Gastroesophageal sphincter (tissue), 4 donors: Measurements from ENCODE around the gene TSEN34. TPM values are rescaled to one million over a fixed set of nuclear protein-coding genes. Genes with fewer than 3 reads are reported as not detected.
"Not testable (repeated sequence)": the region's sequence is repeated elsewhere in the genome, so short reads cannot be mapped to it uniquely, and the experiment has no call there.

Source experiments
- ATAC-seq: fragments of 150-250 bp; one replicate; pipeline ENCODE4 v1.9.1; 2016; ENCODE audit warnings: mild to moderate bottlenecking, moderate library complexity
- H3K27ac ChIP-seq, 4 donors: fragments of 200-600 bp; sonication (generic) in 3 of 4; 1 replicate in 3 of 4; 2 replicates in 1 of 4; pipeline ENCODE4 v1.5.1; 2016 to 2019
- H3K27me3 ChIP-seq: fragments of 200-600 bp; sonication (generic); one replicate; pipeline ENCODE4 v1.5.1; 2019
- H3K36me3 ChIP-seq, 2 donors: fragments of 200-600 bp; sonication (generic); one replicate each; pipeline ENCODE4 v1.5.1; 2019; ENCODE audit warnings: control low read depth in 1 of 2
- H3K4me1 ChIP-seq, 3 donors: fragments of 200-600 bp; sonication (generic); 1 replicate in 2 of 3; 2 replicates in 1 of 3; pipeline ENCODE4 v1.5.1; 2016 to 2019; ENCODE audit warnings: control low read depth in 2 of 3
- H3K4me3 ChIP-seq, 2 donors: fragments of 200-600 bp; sonication (generic); one replicate each; pipeline ENCODE4 v1.5.1; 2019; ENCODE audit warnings: mild to moderate bottlenecking in 1 of 2, moderate library complexity in 1 of 2
- H3K9me3 ChIP-seq, 3 donors: fragments of 200-600 bp; sonication (generic); one replicate each; pipeline ENCODE4 v1.5.1; 2017 to 2019; ENCODE audit warnings: control low read depth in 2 of 3
- CTCF ChIP-seq, 4 experiments: fragments of 200-600 bp in 2 of 4; fragments of 450-650 bp in 2 of 4; sonication (generic) in 1 of 4; IDR thresholded peaks; one replicate each; pipeline ENCODE4 v1.5.1; 2017 to 2019; ENCODE audit warnings: antibody characterized with exemption in 4 of 4, mild to moderate bottlenecking in 2 of 4, moderate library complexity in 2 of 4
- EP300 ChIP-seq: sonication (generic); formaldehyde crosslinking; IDR thresholded peaks from one replicate; pipeline ENCODE4 v1.6.1; 2017; ENCODE audit warnings: antibody characterized with exemption, mild to moderate bottlenecking
- POLR2A ChIP-seq, 2 donors: fragments of 450-650 bp; IDR thresholded peaks; one replicate each; pipeline ENCODE4 v1.6.1; 2017; ENCODE audit warnings: antibody characterized with exemption in 2 of 2, mild to moderate bottlenecking in 2 of 2, moderate library complexity in 1 of 2
- POLR2AphosphoS5 ChIP-seq: sonication (generic); formaldehyde crosslinking; IDR thresholded peaks from one replicate; pipeline ENCODE4 v1.6.1; 2017; ENCODE audit warnings: antibody characterized with exemption
- WGBS, 2 donors: methylation state at CpG; one replicate each; pipeline ENCODE4 v1.1.5; 2018; ENCODE audit warnings: low coverage in 1 of 2; 5-methylcytosine and 5-hydroxymethylcytosine counted together
- total RNA-seq, 4 donors: library from RNA; depleted of rRNA; stranded (reverse); fragments of >200 nt; gene quantifications; one replicate each; pipeline ENCODE4 v1.1.0, GENCODE V29; 2016

Gene TSEN34
- total RNA-seq, 4 donors from 2014 or later: 57.4 to 73.2 (median 69.8) TPM

DNA sequence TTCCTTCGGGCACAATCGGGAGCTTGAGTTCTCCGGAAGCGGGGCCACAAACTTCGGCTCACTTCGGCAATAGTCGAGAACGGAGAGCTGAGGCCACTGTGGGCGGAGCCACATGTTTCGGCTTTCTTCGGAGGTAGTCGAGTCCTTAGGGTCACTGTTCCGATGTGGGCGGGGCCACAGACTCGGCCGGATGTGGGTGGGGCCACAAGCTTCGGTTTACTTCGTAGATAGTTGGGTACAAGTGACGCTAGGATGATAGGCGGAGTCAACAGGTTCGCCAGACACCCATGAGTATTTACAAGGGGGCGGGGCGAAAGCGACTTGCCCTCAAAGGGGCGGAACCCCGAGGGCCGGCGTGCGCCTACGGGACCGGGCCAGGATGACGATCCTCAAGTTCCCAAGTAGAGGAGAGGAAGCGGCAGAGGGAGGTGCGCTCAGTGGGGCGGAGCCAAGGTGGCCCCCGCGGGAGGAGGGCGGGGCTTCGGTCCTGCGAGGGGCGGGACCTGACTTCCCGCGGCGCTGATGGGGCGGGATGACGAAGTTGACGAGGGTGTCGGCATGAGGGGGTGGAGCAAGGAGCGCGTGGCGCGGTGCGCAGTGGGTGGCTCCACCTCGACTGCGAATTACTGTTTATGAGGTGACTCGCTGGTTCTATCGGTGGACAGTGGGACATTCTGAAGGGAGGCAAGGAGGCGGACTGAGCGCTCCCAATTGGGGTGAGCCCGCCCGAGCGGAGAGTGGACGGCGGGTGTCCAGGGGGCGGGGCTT, 1.2 kb upstream of the TSEN34 start:
- 0 to 4% methylated on average over 4 to 18 of the region's 65 CpGs for WGBS, 2 donors
- Histone ChIP-seq H3K4me1 (peaks cover 0 to 36% (median 17%) of the 10 kb centered on the region in 3 donors), H3K9me3 (no peaks in the 10 kb centered on the region), H3K27me3 (no peaks in the 10 kb centered on the region), H3K27ac (peak overlapping the region; percentile 79 to 100 (median 94)), H3K36me3 (peaks cover 0 to 32% of the 10 kb centered on the region in 2 donors), H3K4me3 (peak overlapping the region; percentile 47 to 79)
- TF ChIP-seq POLR2A (IDR thresholded peaks at IDR 0.05) (peak; percentile 63 to 74), EP300 (no peak), POLR2AphosphoS5 (peak; percentile 80), CTCF (IDR thresholded peaks at IDR 0.05) (no peak)
- ATAC-seq: peak; percentile 80

DNA sequence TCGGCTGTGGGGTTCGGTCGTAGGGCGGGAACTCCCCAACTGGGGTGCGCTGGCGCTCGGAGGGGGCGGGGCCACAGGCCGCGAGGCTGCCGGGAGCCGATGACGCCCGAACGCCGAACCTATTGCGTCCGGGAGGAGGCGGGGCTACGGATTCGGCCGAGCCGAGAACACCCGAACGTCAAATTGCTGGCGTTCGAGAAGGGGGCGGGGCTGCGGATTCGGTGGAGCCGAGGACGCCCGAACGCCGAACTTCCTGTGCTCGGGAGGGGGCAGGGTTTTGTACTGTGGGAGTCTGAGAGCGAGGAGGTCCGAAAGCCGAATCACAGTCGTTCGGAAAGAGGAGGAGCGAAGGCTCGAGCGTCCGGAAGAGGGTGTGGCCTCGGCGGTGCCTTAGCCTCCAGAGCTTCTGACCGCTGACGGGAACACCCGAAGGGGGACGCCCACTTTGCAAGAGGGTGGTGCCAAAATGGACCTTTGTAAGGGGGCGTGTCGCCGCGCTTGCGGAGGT, 551 bp upstream of the TSEN34 start:
- 0 to 3% methylated on average over 1 to 15 of the region's 56 CpGs for WGBS, 2 donors
- TF ChIP-seq POLR2AphosphoS5: peak; percentile 21
- TF ChIP-seq CTCF (IDR thresholded peaks at IDR 0.05): no peak
- H3K27me3 ChIP-seq: no peaks in the 10 kb centered on the region

GRCh38 chr19:54191811-54192453, 824 bp downstream of the TSEN34 start:
- Histone ChIP-seq H3K27me3 (no peaks in the 10 kb centered on the region), H3K9me3 (no peaks in the 10 kb centered on the region), H3K4me3 (peak overlapping the region; percentile 79 to 83), H3K4me1 (peaks cover 0 to 36% (median 17%) of the 10 kb centered on the region in 3 donors), H3K36me3 (peaks cover 0 to 33% of the 10 kb centered on the region in 2 donors), H3K27ac (peak overlapping the region; percentile 79 to 100 (median 94))
- TF ChIP-seq CTCF (IDR thresholded peaks at IDR 0.05) (no peak), POLR2AphosphoS5 (no peak)
- ATAC-seq: no peak
- 51 to 52% methylated on average over 7 to 13 of the region's 19 CpGs for WGBS, 2 donors

More for the DNA sequence above, 551 bp upstream of the TSEN34 start:
- peaks cover 0 to 38% of the 10 kb centered on the region in 2 donors for H3K36me3 ChIP-seq
- H3K9me3 ChIP-seq: no peaks in the 10 kb centered on the region
- H3K4me3 ChIP-seq: peak overlapping the region; percentile 79 to 83
- ATAC-seq: peak; percentile 74
- peak overlapping the region; percentile 79 to 100 (median 94) for H3K27ac ChIP-seq
- peaks cover 0 to 36% (median 17%) of the 10 kb centered on the region in 3 donors for H3K4me1 ChIP-seq

DNA sequence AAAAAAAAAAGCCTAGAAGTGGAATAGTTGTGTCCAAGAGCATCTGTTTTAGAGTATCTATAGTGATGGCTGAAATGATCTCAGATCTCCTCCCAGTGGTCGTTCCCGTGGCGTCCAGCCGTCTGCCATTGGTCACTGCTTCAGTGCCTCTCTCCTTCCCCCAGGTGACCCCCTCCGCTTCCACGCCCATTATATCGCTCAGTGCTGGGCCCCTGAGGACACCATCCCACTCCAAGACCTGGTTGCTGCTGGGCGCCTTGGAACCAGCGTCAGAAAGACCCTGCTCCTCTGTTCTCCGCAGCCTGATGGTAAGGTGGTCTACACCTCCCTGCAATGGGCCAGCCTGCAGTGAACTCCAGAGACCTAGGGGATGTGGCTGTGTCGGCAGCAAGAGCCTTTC, 1.9 kb downstream of the TSEN34 start:
- Histone ChIP-seq H3K9me3 (no peaks in the 10 kb centered on the region), H3K4me3 (no peak overlapping the region), H3K27ac (peak overlapping the region in 1 of 4 donors; percentile 94), H3K27me3 (no peaks in the 10 kb centered on the region), H3K36me3 (peaks cover 0 to 30% of the 10 kb centered on the region in 2 donors), H3K4me1 (peaks cover 0 to 32% (median 17%) of the 10 kb centered on the region in 3 donors)
- WGBS, 2 donors: 83 to 85% methylated on average over 6 to 7 of the region's 11 CpGs
- TF ChIP-seq POLR2A (IDR thresholded peaks at IDR 0.05): no peak
- TF ChIP-seq CTCF (IDR thresholded peaks at IDR 0.05): no peak
- no peak for TF ChIP-seq EP300
- TF ChIP-seq POLR2AphosphoS5: no peak
- ATAC-seq: no peak

DNA sequence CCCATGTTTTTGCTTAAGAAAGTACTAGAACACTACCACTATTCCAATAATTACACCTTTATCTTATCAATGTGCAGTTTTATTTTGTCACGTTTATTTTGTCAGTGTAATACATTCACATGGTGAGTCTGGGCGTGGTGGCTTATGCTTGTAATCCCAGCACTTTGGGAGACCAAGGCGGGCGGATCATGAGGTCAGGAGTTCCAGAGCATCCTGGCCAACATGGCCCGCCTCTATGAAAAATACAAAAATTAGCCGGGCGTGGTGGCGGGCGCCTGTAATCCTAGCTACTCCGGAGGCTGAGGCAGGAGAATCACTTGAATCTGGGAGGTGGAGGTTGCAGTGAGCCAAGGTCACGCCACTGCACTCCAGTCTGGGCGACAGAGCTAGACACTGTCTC, 3.4 kb downstream of the TSEN34 start:
- H3K27ac ChIP-seq, H3K27me3 ChIP-seq, ATAC-seq, H3K4me3 ChIP-seq, H3K9me3 ChIP-seq: not testable (repeated sequence)
- Histone ChIP-seq H3K36me3 (peaks cover 0 to 30% of the 10 kb centered on the region in 2 donors), H3K4me1 (peaks cover 0 to 21% (median 10%) of the 10 kb centered on the region in 3 donors)
- 83 to 87% methylated on average over 2 to 5 of the region's 12 CpGs for WGBS, 2 donors
